ENCODE measurements around the gene GARIN5A.

The GARIN5A gene

DNA sequence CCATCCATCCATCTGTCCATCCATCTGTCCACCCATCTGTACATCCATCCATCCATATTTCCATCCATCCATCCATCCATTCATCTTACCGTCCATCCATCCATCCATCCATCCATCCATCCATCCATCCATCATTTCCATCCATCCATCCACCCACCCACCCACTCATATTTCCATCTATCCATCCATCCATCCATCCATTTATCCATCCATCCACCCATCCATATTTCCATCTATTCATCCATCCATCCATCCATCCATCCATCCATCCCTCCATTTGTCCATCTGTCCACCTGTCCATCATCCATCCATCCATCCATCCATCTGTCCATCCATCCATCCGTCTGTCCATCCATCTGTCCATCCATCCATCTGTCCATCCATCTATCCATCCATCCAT, 20.7 kb downstream of the GARIN5A start:
- DNase-seq (ENCODE audit: low spot score): no peak
- no peak overlapping the region for H3K27ac ChIP-seq
- TF ChIP-seq, protein P1, sequence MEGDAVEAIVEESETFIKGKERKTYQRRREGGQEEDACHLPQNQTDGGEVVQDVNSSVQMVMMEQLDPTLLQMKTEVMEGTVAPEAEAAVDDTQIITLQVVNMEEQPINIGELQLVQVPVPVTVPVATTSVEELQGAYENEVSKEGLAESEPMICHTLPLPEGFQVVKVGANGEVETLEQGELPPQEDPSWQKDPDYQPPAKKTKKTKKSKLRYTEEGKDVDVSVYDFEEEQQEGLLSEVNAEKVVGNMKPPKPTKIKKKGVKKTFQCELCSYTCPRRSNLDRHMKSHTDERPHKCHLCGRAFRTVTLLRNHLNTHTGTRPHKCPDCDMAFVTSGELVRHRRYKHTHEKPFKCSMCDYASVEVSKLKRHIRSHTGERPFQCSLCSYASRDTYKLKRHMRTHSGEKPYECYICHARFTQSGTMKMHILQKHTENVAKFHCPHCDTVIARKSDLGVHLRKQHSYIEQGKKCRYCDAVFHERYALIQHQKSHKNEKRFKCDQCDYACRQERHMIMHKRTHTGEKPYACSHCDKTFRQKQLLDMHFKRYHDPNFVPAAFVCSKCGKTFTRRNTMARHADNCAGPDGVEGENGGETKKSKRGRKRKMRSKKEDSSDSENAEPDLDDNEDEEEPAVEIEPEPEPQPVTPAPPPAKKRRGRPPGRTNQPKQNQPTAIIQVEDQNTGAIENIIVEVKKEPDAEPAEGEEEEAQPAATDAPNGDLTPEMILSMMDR (IDR thresholded peaks at IDR 0.05): no peak
- no peak overlapping the region for H3K4me3 ChIP-seq

DNA sequence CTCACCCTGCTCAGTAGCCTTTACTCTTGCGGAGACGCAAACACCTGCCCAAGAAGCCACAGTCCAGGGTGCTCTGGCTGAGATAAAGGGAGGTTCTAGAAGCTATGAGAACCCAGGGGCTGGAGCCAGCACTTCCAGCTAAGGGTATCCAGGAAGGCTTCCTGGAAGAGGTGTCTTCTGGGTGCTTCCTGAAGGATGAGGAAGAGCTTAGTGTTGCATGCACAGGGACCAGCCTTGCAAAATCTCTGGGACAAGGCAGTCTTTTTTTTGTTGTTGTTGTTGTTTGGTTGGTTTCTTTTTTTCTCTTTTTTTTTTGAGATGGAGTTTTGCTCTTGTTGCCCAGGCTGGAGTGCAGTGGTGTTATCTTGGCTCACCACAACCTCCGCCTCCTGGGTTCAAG, 23.4 kb downstream of the GARIN5A start:
- Histone ChIP-seq H3K27ac (no peak overlapping the region), H3K4me3 (no peak overlapping the region)
- no peak for DNase-seq (ENCODE audit: low spot score)
- TF ChIP-seq, protein P1 (IDR thresholded peaks at IDR 0.05): no peak

DNA sequence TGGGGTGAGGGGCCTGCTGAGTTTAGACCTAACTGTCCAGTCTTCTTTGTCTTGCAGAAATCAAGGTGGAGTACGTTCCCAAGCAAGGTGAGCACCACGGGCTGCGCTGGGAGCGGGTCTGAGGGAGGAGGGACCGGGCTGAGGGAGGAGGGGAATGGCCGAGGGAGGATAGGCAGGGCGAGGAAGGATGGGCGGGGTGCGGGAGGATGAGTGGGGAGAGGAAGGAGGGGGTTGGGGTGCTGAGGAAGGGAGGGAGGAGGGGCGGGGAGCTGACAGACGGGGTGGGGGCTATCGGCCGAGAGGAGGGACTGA, 25.5 kb downstream of the GARIN5A start:
- TF ChIP-seq, protein P1 (IDR thresholded peaks at IDR 0.05): no peak
- no peak for DNase-seq (ENCODE audit: low spot score)
- H3K27ac ChIP-seq: no peak overlapping the region
- no peak overlapping the region for H3K4me3 ChIP-seq

DNA sequence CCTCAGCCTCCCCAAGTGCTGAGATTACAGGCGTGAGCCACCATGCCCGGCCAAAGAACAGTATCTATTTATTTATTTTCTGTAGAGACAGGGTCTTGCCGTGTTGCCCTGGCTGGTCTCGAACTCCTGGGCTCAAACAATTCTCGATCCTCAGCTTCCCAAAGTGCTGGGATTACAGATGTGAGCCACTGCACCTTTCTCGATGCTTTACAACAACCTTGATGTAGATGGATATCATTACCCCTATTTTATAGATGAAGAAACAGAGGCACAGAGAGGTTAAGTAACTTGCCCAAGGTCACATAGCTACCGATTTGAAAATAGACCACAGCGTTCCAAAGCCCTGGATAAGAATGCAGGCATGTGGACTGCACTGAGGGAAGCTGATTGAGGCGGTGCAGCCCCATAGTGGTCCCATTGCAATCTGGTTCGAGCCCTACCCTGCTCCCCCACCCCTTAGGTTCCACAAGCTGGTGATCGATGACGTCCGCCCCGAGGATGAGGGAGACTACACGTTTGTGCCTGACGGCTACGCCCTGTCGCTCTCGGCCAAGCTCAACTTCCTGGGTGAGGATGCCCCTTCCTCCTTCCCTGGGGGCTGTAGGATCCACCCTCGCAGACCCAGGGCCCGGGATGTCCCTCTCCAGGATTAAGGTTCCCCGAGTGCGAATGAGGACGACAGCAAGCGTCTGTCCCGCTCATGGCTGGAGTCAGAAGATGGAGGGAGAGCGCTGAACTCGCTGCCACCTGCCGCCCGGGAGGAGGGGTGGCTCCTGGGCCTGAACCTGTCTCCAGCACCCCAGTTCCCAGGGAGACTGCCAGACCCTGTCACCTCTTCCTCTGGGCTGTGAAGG, 26.1 kb downstream of the GARIN5A start:
- H3K27ac ChIP-seq: no peak overlapping the region
- TF ChIP-seq, protein P1 (IDR thresholded peaks at IDR 0.05): no peak
- DNase-seq (ENCODE audit: low spot score): no peak
- H3K4me3 ChIP-seq: no peak overlapping the region

DNA sequence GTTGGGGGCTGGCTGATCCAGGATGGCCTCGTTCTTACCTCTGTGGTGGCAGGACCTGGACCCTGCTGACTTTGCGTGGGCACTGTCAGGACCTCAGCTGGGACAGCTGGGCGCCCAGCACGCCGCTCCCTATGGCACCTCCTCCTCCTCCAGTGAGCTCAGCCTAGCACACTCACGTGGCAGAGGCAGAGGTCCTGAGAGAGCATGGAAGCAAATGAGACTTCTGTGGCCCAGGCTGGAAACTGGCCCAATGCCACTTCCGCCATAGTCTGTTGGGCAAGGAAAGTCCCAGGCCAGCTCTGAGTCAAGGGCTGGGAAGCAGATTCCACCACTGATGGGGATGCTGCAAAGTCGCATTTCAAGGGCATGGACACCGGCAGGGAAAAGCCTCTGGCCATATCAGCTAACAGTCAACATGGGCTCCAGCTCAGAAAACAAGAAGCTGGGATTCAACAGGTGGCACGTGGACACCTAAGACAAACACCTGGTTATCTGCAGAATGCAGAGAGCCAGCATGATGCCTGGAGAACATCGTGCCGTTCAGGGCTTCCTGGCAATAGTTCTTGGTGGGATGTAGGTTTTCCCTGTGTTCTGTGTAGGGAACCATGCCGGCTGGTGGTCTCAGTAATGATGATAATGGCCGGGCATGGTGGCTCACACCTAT, 27.3 kb downstream of the GARIN5A start:
- TF ChIP-seq, protein P1 (IDR thresholded peaks at IDR 0.05): no peak
- Histone ChIP-seq H3K4me3 (no peak overlapping the region), H3K27ac (no peak overlapping the region)
- DNase-seq (ENCODE audit: low spot score): no peak

DNA sequence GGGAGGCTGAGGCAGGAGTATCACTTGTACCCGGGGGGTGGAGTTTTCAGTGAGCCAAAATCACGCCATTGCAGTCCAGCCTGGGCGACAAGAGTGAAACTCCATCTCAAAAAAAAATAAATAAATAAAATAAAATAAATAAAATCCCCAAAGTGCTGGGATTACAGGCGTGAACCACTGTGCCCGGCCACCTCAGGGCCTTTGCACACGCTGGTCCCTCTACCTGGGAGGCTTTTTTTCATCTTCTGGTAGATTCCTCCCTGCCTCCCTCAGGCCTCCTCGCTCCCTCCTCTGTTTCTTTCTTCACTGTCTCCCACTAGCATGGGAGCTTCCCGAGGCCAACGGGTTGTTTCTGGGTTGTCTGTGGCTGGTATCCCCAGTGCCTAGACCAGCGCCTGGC, 28.9 kb downstream of the GARIN5A start:
- no peak overlapping the region for H3K27ac ChIP-seq
- no peak overlapping the region for H3K4me3 ChIP-seq
- no peak for DNase-seq (ENCODE audit: low spot score)
- TF ChIP-seq, protein P1 (IDR thresholded peaks at IDR 0.05): no peak

DNA sequence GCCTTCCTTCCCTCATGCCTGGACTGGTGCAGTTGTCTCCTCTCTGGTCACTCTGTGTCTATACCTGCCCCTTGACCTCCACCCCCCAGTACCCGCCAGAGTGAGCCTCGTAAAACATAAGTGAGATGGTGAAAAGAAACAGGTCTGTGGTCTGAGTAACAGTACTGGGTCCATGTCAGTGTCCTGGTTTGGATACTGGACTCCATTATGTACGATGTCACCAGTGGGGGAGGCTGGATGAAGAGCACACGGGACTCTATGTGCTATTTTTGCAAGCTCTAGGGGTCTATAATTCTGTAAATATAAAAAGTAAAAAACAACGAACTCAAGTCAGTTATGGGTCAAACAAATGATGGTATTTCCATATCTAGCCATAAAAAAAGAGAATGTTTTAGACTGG, 29.6 kb downstream of the GARIN5A start:
- Histone ChIP-seq H3K27ac (no peak overlapping the region), H3K4me3 (no peak overlapping the region)
- TF ChIP-seq, protein P1 (IDR thresholded peaks at IDR 0.05): no peak
- DNase-seq (ENCODE audit: low spot score): no peak

All from coronary artery (tissue), 2 donors.